Activated T-cell treated with anti-CD3 and anti-CD28 coated beads, Interleukin-2, amount 50 U/mL, for 72 hours (primary cell): ENCODE measurements around the gene IKBKG. TPM values are rescaled to one million over a fixed set of nuclear protein-coding genes. Genes with fewer than 3 reads are reported as not detected.

Experiments used
- ATAC-seq, 2 donors: fragments of 150-1000 bp; cut with Tn5 transposase; replicated peaks in 1 of 2; 2 replicates each; pipeline ENCODE4 v1.10.0; 2021; ENCODE audit warnings: moderate library complexity in 2 of 2, mild to moderate bottlenecking in 1 of 2
- DNase-seq, 2 donors: peaks; one replicate each; pipeline ENCODE4 v3.0.0; 2021 to 2022; ENCODE audit warnings: mixed read lengths in 1 of 2
- H3K27ac Mint-ChIP-seq: one replicate; pipeline ENCODE4 v1.8.0; 2022; ENCODE audit warnings: mild to moderate bottlenecking, moderate library complexity, mixed read lengths
- H3K27me3 Mint-ChIP-seq: one replicate; pipeline ENCODE4 v1.8.0; 2022; ENCODE audit warnings: low read depth, mixed read lengths
- H3K36me3 Mint-ChIP-seq, 2 donors: one replicate each; pipeline ENCODE4 v1.8.0; 2022; ENCODE audit warnings: mixed read lengths in 2 of 2, mild to moderate bottlenecking in 1 of 2; ENCODE audit not compliant: insufficient read depth in 2 of 2
- H3K4me1 Mint-ChIP-seq: one replicate; pipeline ENCODE4 v1.8.0; 2022; ENCODE audit warnings: low read depth, mixed read lengths
- H3K4me3 Mint-ChIP-seq, 2 donors: one replicate each; pipeline ENCODE4 v1.8.0; 2022; ENCODE audit warnings: mild to moderate bottlenecking in 2 of 2, mixed read lengths in 2 of 2, moderate library complexity in 2 of 2
- H3K9me3 Mint-ChIP-seq, 2 donors: one replicate each; pipeline ENCODE4 v1.8.0; 2022; ENCODE audit warnings: mixed read lengths in 2 of 2
- total RNA-seq, 2 donors: library from RNA; stranded (reverse); gene quantifications; one replicate each; pipeline ENCODE4 v1.2.3, GENCODE V29; 2022

IKBKG gene
- total RNA-seq, 2 donors from 2014 or later = 38.4 to 39.4 TPM

GRCh38 chrX:154515090-154515965 lies 32.1 kb upstream of the IKBKG start:
- Mint-ChIP-seq H3K36me3 (peaks cover 2 to 4% of the 10 kb centered on the region in 2 donors), H3K4me1 (peaks cover 39% of the 10 kb centered on the region), H3K4me3 (peak overlapping the region; percentile 86 to 90), H3K27ac (peak overlapping the region; percentile 76), H3K9me3 (no peaks in the 10 kb centered on the region), H3K27me3 (peaks cover 6% of the 10 kb centered on the region)
- ATAC-seq = peak in 1 of 2 donors; percentile 10
- peak; percentile 23 to 39 for DNase-seq

DNA sequence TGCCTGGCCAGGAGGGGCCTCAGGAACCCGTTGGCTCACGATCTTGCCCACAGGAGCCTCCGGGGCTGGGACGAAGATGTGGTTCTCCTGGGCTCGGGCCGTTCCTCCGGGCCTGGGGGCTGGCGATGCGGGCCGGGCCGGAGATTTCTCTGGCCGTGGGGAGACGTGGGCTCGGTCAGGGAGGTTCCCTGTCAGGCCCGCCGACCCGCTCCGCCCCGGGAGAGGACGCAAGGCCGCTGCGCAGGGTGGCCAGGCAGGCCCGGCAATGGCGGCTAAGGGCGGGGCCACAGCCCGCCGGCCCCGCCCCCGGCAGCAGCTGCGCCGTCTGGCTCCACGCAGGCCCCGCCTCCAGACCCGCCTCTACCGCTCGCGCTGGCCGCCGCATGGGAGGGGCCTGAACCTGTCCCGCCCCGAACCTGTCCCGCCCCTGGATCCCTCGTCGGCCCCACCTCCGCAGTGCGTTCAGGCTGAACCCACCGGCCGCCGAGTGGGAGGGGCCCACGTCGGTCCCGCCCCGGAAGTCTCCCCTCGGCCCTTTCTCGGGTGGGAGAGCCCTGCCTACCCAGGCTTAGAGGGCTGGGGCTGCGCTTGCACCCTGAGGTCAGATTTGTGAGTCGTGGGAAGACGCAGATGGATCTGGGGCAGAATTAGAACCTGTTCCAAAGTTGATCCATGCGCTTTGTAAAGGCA lies 31.3 kb upstream of the IKBKG start, which contains the start of gene FAM3A:
TSS of gene FAM3A (minus strand) at position 267 of the 690 bp plus-strand sequence. CDS start 460 bp downstream, outside the sequence.
- Mint-ChIP-seq H3K27ac (peak within 1 kb of the TSS; percentile 76), H3K4me3 (peak within 1 kb of the TSS; percentile 92 to 95), H3K27me3 (peaks cover 6% of the 10 kb centered on the region), H3K9me3 (no peaks in the 10 kb centered on the region), H3K4me1 (peaks cover 33% of the 10 kb centered on the region), H3K36me3 (peaks cover 2% of the 10 kb centered on the region in 2 donors)
- peak; percentile 96 to 97 for ATAC-seq
- peak; percentile 92 to 93 for DNase-seq

DNA sequence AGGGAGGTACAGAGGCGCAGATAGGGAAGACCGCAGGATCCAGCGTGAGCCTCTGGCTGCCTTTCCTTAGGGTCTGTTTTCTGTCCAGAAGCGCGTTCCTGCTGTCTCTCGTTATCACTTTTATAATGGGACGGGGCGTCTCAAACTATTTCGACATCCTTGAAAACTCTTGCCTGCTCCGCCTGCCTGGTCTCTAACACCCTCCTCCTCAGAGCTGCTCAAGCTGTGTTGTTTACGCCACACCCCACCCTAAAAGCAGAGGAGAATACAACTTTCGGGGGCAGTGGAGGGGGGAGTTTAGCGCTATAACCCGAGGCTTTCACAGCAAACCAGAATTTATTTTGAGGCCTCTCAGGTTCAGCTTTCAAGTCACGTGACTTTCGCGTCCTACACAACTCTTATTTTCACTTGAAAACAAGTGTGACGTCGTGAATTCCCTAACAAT lies 30.7 kb upstream of the IKBKG start:
- no peak for ATAC-seq
- DNase-seq = no peak

DNA sequence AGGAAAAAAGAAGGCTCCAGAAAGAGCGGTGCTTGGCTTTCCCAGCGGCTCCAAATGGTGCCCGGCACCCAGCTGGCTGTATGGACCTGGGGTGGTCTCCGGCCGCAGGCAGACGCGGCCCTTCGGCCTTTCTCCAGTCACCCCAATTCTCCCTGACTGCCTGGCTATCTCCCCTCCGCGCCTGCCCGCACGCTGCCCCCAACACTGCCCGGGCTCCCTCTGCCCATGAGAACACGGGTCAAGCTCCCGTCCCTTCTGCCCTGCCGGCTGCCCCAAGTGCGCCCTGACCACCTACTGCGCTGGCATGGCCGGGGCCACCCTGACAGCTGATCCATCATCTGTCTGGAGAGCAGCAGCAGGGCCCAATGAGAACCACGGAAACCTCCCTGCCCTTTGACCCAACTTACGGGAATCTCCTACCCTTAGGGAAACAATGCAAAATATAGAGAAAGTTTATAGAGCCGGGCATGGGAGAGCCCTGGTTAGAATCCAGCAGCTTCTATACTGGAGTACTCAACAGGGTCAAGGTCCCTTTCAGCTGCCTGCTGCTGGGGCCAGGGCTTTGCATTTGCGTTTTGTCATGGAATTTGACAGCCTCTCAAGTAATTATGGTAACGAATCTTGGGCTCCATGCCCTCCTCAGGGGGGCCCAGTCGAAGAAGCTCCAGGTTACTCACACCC lies 30.2 kb upstream of the IKBKG start:
- no peaks in the 10 kb centered on the region for H3K9me3 Mint-ChIP-seq
- DNase-seq (no peak), ATAC-seq (no peak)
- peaks cover 25% of the 10 kb centered on the region for H3K4me1 Mint-ChIP-seq
- peaks cover 2% of the 10 kb centered on the region in 2 donors for H3K36me3 Mint-ChIP-seq
- peak overlapping the region; percentile 92 to 95 for H3K4me3 Mint-ChIP-seq
- peaks cover 6% of the 10 kb centered on the region for H3K27me3 Mint-ChIP-seq
- no peak overlapping the region for H3K27ac Mint-ChIP-seq

More for the DNA sequence above, 30.7 kb upstream of the IKBKG start:
- no peaks in the 10 kb centered on the region for H3K9me3 Mint-ChIP-seq
- H3K27ac Mint-ChIP-seq = peak overlapping the region; percentile 70
- peak overlapping the region; percentile 92 to 95 for H3K4me3 Mint-ChIP-seq
- peaks cover 6% of the 10 kb centered on the region for H3K27me3 Mint-ChIP-seq
- peaks cover 2% of the 10 kb centered on the region in 2 donors for H3K36me3 Mint-ChIP-seq
- peaks cover 28% of the 10 kb centered on the region for H3K4me1 Mint-ChIP-seq

DNA sequence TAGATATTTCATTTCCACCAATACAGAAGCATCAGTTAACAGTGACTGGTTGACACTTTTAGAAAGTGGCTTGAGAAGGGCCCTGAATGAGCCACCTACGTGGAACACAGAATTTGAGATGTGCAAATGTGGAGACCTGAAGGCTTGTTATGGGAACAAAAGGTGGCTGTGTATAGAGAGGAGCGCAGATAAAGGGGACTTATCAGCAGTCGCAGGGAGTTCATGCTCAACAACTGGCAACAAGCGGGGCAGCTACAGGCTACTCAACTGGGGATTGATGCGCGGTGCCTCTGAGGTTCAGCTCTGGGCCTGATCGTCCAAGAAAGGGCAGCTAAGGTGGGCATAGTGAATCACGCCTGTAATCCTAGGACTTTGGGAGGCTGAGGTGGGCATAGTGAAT lies 28.0 kb upstream of the IKBKG start:
- Mint-ChIP-seq H3K4me3 (no peak overlapping the region), H3K27me3 (peaks cover 6% of the 10 kb centered on the region), H3K9me3 (no peaks in the 10 kb centered on the region), H3K4me1 (peaks cover 14% of the 10 kb centered on the region), H3K36me3 (no peaks in the 10 kb centered on the region), H3K27ac (no peak overlapping the region)
- no peak for ATAC-seq
- DNase-seq = no peak

GRCh38 chrX:154525606-154526490 lies 21.6 kb upstream of the IKBKG start:
- DNase-seq = no peak
- Mint-ChIP-seq H3K9me3 (no peaks in the 10 kb centered on the region), H3K4me3 (no peak overlapping the region), H3K27me3 (no peaks in the 10 kb centered on the region), H3K4me1 (peaks cover 21% of the 10 kb centered on the region), H3K36me3 (no peaks in the 10 kb centered on the region), H3K27ac (peak overlapping the region; percentile 7)
- no peak for ATAC-seq

- ATAC-seq = peak; percentile 94 to 96
- peak overlapping the region; percentile 60 for H3K27ac Mint-ChIP-seq
These were observed 20.3 kb upstream of the IKBKG start for GRCh38 chrX:154526901-154527675.

DNA sequence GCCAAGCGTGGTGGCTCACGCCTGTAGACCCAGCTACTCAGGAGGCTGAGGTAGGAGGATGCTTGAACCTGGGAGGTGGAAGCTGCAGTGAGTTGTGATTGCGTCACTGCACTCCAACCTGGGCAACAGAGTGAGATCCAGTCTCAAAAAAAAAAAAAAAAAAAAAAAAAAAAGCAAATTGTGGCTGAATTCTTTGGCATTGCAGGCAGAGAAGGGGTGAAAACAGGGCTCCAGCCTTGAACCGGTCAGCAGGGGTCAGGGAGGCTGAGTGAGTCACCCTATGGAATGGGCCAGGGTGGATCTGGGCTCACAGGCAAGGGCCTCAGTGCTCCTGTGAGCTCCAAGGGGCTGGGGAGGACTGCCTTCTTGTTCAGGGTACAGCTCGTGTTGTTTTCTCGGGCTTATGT lies 18.2 kb upstream of the IKBKG start:
- Mint-ChIP-seq H3K27ac (no peak overlapping the region), H3K4me1 (peaks cover 21% of the 10 kb centered on the region), H3K9me3 (no peaks in the 10 kb centered on the region), H3K36me3 (peaks cover 0 to 3% of the 10 kb centered on the region in 2 donors), H3K4me3 (no peak overlapping the region), H3K27me3 (no peaks in the 10 kb centered on the region)
- ATAC-seq (no peak), DNase-seq (no peak)

More at GRCh38 chrX:154526901-154527675, 20.3 kb upstream of the IKBKG start:
- Mint-ChIP-seq H3K36me3 (peaks cover 0 to 3% of the 10 kb centered on the region in 2 donors), H3K9me3 (no peaks in the 10 kb centered on the region), H3K4me1 (peaks cover 21% of the 10 kb centered on the region), H3K27me3 (no peaks in the 10 kb centered on the region), H3K4me3 (peak overlapping the region; percentile 40 to 44)
- peak; percentile 70 to 72 for DNase-seq

GRCh38 chrX:154530286-154530685 lies 17.1 kb upstream of the IKBKG start:
- no peaks in the 10 kb centered on the region for H3K9me3 Mint-ChIP-seq
- H3K27me3 Mint-ChIP-seq = no peaks in the 10 kb centered on the region
- H3K36me3 Mint-ChIP-seq = peaks cover 0 to 3% of the 10 kb centered on the region in 2 donors
- H3K4me1 Mint-ChIP-seq = peaks cover 28% of the 10 kb centered on the region
- H3K27ac Mint-ChIP-seq = no peak overlapping the region
- no peak for ATAC-seq
- no peak overlapping the region for H3K4me3 Mint-ChIP-seq
- DNase-seq = no peak

- no peaks in the 10 kb centered on the region for H3K27me3 Mint-ChIP-seq
- H3K4me3 Mint-ChIP-seq = no peak overlapping the region
- DNase-seq (no peak), ATAC-seq (no peak)
- peaks cover 0 to 3% of the 10 kb centered on the region in 2 donors for H3K36me3 Mint-ChIP-seq
- H3K4me1 Mint-ChIP-seq = peaks cover 17% of the 10 kb centered on the region
- H3K9me3 Mint-ChIP-seq = no peaks in the 10 kb centered on the region
- no peak overlapping the region for H3K27ac Mint-ChIP-seq
These were observed 15.8 kb upstream of the IKBKG start for GRCh38 chrX:154531626-154532025.

- Mint-ChIP-seq H3K9me3 (no peaks in the 10 kb centered on the region), H3K4me1 (peaks cover 8% of the 10 kb centered on the region)
These were observed 14.7 kb upstream of the IKBKG start for GRCh38 chrX:154532690-154533089.

More at GRCh38 chrX:154532690-154533089, 14.7 kb upstream of the IKBKG start:
- DNase-seq (no peak), ATAC-seq (no peak)
- Mint-ChIP-seq H3K36me3 (peaks cover 0 to 3% of the 10 kb centered on the region in 2 donors), H3K27ac (no peak overlapping the region), H3K4me3 (no peak overlapping the region), H3K27me3 (no peaks in the 10 kb centered on the region)
